NCI-H2227 (cell line): ENCODE measurements around the gene HECA.
"Not testable (repeated sequence)": the region's sequence is repeated elsewhere in the genome, so short reads cannot be mapped to it uniquely, and the experiment has no call there.

ENCODE experiments used
- DNase-seq: peaks from one replicate; lab custom pipeline; 2025; ENCODE audit not compliant: unreplicated experiment; lab: John Stamatoyannopoulos, UW

HECA gene

GRCh38 chr6:139201378-139201777 is 66.5 kb downstream of the HECA start:
- no peak for DNase-seq

DNA sequence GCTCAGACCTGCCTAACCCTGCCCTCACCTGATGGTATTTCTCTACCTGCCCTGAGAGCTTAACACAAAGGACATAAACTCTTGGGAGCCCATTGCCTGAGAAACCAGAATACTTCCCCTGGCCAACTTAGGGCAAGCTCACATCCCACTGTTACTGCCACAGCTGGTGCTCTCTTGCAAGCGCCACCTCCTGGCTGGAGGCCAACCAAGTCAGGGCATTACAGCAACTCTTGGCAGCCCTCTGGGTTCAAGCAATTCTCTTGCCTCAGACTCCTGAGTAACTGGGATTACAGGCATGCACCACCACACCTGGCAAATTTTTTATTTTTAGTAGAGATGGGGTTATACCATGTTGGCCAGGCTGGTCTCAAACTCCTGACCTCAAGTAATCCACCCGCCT is 70.1 kb downstream of the HECA start:
- DNase-seq, result no peak

DNA sequence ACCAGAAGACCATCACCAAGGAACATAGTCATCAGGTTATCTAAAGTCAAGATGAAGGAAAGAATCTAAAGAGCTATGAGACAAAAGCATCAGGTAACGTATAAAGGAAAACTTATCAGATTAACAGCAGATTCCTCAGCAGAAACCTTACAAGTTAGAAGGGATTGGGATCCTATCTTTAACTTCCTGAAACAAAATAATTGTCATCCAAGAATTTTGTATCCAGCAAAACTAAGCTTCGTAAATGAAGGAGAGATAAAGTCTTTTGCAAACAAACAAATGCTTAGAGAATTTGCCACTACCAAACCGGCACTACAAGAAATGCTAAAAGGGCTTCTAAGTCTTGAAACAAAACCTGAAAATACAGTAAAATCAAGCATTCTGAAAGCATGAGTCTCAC is 71.0 kb downstream of the HECA start:
- DNase-seq, result no peak

DNA sequence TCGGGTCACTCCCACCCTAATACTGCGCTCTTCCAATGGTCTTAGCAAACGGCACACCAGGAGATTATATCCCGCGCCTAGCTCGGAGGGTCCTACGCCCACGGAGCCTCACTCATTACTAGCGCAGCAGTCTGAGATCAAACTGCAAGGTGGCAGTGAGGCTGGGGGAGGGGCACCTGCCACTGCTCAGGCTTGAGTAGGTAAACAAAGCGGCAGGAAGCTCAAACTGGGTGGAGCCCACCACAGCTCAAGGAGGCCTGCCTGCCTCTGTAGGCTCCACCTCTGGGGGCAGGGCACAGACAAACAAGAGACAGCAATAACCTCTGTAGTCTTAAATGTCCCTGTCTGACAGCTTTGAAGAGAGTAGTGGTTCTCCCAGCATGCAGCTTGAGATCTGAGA is 75.9 kb downstream of the HECA start:
- not testable (repeated sequence) for DNase-seq

DNA sequence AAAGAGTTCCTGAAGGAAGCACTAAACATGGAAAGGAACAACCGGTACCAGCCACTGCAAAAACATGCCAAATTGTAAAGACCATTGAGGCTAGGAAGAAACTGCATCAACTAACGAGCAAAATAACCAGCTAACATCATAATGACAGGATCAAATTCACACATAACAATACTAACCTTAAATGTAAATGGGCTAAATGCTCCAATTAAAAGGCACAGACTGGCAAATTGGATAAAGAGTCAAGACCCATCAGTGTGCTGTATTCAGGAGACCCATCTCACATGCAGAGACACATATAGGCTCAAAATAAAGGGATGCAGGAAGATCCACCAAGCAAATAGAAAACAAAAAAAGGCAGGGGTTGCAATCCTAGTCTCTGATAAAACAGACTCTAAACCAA is 77.6 kb downstream of the HECA start:
- not testable (repeated sequence) for DNase-seq

DNA sequence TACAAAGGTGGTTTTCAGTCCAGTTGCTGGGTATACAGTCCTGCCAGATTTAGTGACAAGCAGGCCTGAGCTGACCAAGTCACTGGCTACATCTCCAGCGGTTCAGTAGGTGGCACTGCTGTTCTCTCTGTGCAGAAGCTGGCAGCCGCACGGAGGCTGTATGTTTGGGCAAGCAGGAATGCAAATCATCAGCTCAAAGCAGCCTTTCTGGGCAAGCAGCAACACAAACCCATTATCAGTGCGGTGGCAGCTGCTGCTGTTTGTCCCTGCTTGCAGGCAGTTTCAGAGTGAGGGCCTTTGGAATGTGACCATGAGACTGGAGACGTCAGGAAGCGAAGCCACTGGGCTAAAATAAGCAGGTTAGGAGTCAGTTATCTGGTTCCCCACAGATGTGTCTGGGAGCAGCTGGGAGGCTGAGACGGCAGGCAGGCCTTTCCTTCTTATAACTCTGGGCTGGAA is 84.4 kb downstream of the HECA start:
- peak; percentile 83 for DNase-seq

- DNase-seq, result no peak
These were observed 84.9 kb downstream of the HECA start for GRCh38 chr6:139219746-139220145.

- DNase-seq, result not testable (repeated sequence)
These were observed 93.5 kb downstream of the HECA start for GRCh38 chr6:139228387-139228786.
